ENCODE measurements around the gene ARID5A. TPM values are rescaled to one million over a fixed set of nuclear protein-coding genes. Genes with fewer than 3 reads are reported as not detected.
A peak's percentile ranks its signal among the peaks of the same experiment; 100 is the strongest.
"Not testable (repeated sequence)": the region's sequence is repeated elsewhere in the genome, so short reads cannot be mapped to it uniquely, and the experiment has no call there.

The ARID5A gene
- total RNA-seq, 1 donor from 2014 or later = 50.9 TPM

DNA sequence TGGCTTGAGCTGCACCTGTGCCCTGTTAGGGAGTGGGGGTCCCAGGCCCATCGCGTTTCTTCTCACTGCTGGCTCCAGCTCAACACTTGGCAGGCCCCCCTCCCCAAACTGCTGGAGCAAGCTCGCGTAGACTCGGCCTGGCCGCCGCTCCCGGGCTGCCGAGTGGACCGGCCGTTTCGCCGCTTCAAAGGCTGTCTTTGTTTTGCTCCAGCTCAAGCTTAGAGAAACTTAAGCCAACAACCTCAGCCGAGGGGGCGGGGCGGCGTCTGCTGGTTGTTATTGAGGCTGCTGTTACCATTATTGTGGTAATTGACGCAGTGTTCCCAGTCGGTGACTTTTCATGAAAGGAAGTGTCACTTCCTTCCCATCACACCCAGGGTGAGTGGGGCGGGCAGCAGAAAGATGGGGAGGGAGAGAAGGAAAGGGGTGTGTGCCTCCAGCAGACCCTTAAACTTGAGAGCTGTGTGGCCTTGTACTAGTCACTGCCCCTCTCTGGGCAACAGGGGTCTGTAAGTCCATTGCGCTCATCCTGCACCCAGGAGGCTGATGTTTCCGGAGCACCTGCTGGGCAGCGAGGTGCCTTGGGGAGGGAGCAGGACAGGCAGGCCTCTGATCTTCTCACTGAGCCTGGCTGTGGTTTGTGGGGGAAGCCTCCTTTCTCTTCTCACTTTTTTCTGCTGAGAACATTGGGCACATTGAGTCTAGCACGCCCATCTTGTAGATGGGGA lies 2.1 kb downstream of the ARID5A start:
- peak; percentile 93 for DNase-seq (ENCODE audit: low spot score)

DNA sequence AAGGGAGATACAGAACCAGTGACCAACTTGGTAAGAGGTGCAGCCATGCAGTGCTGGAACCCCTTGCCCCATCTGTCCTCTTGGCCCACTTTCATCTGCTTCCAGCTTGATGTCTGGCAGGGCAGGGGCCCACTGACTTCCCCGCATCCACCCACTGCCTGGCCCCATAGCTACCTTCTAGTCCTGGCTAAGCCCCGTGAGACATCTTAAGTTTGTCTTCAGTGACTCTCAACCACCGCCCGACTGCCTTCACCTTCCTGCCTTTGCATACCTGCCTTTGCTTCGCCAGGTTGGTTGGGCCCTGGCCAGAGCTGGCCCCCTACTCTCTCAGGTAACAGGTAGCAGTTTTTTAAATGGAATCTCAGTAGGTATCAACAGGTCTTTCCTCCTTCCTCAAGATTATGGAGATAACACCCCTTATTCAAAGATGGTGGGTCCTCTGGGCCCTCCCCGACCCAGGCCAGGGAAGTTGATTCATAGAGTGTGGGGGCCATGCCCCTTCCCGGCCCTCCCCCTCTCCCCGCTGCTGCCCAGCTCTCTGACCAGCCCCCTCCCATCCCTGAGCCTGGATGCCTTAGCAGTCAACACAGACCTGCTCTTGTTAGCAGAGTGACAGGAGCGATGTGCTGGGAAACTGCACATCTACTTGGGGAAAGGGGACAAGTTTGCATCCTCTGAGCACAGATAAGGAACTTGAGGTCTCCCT lies 2.8 kb downstream of the ARID5A start:
- no peak for DNase-seq (ENCODE audit: low spot score)

DNA sequence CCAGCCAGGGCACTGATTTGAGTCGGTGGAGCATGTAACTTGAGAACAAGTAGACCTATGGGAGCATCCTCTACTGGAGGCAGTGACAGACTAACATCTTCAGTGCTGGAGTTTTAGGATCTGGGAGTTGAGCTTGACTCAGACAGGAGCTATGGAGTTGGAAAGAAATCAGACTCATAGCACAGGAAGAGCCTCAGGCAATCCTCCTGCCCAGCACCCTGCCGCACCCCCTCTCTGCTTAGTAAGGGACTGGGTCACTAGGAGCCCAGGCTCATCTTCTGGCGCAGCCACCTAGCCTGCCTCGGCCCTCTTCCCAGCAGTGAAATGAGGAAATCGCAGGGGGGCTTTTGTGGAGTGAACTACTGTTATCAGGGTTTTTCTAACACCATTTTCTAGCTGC lies 3.6 kb downstream of the ARID5A start:
- no peak for DNase-seq (ENCODE audit: low spot score)

- DNase-seq (ENCODE audit: low spot score) = no peak
Observed at GRCh38 chr2:96541398-96542152, 5.0 kb downstream of the ARID5A start.

- DNase-seq (ENCODE audit: low spot score) = no peak
Observed at GRCh38 chr2:96542357-96542977, 5.9 kb downstream of the ARID5A start.

DNA sequence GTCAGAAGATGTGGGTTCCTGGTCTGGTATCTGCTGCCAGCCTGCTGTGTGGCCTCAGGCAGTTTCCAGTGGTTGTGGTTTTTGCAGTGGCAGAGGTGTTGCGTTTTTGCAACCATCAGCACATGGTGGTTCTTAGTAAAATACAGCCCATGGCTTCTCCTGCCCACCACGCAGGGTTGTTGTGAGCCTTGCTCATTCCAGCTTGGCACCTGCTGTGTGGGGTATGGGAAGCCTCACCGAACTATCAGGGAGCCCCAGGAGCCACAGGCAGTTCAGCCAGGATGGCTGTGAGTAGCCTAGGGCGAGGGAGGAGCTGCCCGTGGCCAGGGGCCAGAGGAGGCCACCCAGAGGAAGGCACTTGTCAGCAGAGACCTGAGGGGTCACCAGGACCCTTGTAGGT lies 9.8 kb downstream of the ARID5A start:
- DNase-seq (ENCODE audit: low spot score) = no peak

GRCh38 chr2:96546797-96547196 lies 10.2 kb downstream of the ARID5A start:
- no peak for DNase-seq (ENCODE audit: low spot score)

- peak; percentile 74 for DNase-seq (ENCODE audit: low spot score)
Observed at GRCh38 chr2:96547203-96547641, 10.7 kb downstream of the ARID5A start.

- DNase-seq (ENCODE audit: low spot score) = peak; percentile 43
Observed at GRCh38 chr2:96547731-96548171, 11.2 kb downstream of the ARID5A start.

DNA sequence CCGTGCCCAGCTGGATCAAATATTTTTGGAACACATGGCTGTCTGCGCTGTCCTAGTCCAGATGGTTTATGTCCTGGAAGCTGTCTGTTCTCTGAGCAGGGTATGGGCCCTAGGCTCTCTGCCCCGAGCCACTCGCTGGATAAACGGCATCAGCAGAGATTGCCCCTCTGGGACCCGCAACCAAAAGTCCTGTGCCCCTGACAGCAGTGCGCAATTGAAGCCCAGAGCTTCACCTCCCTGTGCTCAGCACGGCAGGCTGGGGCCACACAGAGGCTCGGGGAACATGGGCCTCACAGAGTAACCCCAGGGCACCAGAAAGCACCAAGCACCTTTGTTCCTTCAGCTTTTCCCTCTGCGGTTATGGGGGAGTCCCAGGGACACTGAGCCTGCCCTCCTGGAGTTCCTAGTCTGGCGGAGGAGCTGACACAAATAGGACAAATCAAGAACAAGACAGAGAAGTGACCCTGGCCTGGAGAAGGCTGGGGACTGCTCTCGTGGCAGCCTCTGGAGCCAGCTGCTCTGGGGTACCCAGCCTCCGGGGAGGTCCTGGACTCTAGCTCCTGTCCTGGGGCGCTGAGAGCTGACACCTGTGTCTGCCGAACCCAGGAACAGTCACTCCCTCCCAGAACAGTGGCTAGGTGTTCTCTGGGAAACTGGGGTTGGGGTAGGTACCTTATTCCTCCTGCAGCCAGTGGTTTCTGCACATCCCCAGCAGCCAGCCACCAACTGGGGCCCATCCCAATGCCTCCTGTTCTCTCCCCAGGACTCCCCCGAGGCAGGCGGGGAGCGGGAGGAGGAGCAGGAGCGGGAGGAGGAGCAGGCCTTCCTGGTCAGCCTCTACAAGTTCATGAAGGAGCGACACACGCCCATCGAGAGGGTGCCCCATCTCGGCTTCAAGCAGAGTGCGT lies 12.3 kb downstream of the ARID5A start:
- peak; percentile 87 for DNase-seq (ENCODE audit: low spot score)

DNA sequence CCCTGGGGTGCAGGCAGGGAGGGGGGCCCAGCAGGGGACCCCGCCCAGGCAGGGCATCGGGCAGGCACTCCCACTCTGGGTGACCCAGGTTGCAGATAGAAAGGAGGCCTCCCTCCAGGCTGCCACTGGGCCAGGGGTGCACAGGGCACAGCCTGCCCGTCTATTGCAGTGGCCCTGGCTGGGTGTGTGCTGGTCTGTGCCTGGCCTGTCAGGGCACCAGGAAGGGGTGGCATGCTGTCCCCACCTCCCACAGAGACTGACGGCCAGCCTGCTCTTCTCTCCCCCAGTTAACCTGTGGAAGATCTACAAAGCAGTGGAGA lies 12.9 kb downstream of the ARID5A start:
- no peak for DNase-seq (ENCODE audit: low spot score)

DNA sequence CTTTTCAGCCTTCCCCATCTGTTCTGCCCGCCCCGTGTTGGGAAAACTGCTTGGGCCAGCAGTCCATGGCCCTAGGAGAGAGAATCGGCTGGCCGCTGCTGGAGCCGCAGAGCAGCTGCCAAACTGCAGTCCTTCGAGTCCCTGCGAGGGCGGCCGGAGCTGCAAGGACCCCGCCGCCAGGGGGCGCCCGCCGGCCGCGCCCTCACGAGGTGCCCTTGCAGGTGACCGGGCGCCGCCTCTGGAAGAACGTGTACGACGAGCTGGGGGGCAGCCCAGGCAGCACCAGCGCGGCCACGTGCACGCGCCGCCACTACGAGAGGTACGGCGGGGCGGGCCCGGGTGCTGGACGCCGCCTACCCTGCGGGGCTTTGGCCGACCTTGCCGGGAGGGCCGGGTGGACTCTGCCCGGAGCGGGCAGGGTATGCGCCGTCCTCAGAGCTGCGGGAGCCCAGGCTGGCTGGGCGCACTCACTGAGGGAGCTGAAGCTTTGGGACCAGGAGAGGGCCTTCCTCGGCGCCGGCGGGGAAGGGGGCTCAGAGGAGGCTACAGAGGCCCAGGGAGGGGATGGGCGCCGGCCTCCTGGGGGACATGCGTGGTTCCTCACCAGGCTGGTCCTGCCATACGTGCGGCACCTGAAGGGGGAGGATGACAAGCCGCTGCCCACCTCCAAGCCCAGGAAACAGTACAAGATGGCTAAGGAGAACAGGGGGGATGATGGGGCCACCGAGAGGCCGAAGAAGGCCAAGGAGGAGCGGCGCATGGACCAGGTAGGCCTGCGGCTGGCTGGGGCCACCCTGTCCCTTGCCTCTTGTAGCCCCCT lies 13.6 kb downstream of the ARID5A start:
- DNase-seq (ENCODE audit: low spot score) = peak; percentile 90

GRCh38 chr2:96550787-96551604 lies 14.4 kb downstream of the ARID5A start:
- peak; percentile 82 for DNase-seq (ENCODE audit: low spot score)

DNA sequence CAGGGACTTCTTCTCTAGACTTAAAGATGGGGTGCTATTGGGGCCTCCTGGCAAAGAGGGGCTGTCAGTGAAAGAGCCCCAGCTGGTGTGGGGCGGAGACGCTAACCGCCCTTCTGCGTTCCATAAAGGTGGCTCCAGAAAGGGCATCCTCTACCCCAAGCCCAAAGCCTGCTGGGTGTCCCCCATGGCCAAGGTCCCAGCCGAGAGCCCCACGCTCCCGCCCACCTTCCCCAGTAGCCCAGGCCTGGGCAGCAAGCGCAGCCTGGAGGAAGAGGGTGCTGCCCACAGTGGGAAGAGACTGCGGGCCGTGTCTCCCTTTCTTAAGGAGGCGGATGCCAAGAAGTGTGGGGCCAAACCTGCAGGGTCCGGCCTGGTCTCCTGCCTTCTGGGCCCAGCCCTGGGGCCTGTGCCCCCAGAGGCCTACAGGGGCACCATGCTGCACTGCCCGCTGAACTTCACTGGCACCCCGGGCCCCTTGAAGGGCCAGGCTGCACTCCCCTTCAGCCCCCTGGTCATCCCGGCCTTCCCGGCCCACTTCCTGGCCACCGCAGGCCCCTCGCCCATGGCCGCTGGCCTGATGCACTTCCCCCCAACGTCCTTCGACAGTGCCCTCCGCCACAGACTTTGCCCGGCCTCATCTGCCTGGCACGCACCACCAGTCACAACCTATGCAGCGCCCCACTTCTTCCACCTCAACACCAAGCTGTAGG lies 15.2 kb downstream of the ARID5A start:
- no peak for DNase-seq (ENCODE audit: low spot score)

DNA sequence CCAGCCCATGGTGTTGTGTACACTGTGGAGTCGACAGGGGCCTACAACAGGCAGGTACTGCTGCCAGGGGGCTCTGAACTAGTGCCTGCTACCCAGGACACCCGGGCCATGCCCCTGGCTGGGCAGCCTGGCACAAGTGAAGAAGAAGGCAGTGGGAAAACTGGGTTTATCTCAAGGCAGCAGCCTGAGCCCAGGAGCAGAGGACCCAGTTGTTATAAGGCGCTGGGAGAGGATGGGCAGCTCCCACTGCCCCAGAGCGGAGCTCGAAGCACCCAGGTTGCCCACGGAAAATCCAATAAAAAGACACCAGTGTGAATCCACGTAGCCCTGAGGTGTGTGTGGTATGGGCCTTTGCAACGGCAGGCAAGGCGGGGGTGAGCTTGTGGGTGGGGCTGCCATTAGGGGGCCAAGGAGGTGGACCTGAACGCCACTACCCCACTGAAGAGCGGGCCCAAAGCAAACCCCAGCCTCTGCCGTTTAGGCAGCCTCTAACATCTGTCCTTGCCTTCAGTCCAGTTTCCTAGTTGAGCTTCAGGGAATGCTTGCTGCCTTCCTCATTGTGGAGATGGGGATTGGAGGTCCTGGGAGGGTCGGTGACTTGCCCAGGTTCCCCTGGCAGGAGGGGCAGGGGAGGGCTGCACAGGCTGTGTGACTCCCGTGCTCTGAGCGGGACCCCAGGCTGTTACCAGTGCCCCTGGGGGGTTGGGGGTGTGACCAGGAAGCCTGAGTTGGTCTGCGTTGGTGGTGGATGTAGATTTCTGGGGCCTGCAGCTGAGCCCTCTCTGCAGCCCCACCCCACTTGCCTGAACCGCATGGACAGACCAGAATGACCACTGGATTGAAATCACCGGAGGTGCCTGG lies 16.0 kb downstream of the ARID5A start:
- DNase-seq (ENCODE audit: low spot score) = no peak

DNA sequence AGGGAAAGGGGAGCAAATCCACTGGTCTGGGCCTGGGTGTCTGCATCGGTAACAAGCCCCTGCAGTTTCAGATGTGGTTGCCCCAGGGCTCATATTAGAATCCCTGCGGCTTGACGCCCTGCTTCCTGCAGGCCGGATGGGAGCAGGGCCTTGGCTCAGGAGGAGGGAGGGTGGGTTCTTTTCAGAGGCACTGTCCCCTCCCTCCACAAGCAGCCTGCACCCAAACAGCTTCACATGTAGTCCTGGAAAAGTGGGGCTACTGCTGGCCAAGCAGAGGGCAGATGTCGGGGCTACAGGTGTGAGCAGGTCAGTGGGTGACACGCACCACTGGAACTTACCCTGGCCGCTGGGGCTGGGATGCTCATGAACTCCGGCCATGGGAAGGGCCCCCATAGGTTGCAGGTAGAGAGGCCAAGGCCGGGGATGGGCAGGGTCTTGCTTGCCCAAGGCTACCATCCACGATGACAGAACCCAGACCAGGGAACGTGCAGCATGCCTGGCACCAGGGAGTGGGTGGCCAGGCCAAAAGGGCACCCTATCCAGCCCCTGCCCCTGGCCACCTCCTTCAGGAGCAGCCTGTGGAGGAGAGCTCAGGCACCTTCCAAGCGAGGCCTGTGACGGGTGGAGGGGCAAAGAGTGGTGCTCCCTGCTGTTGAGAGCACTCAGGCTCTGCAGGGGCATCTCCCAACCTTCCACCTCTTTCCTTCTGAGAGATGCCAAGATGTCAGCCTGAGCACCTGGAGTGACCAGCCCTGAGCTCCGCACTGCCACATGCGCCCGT lies 16.8 kb downstream of the ARID5A start:
- DNase-seq (ENCODE audit: low spot score) = no peak

- DNase-seq (ENCODE audit: low spot score) = not testable (repeated sequence)
Observed at GRCh38 chr2:96553957-96554292, 17.4 kb downstream of the ARID5A start.

Data from mesenteric fat pad (tissue), 1 donor.